Tibial nerve (tissue), 4 donors: ENCODE data around the gene CANX. TPM values are rescaled to one million over a fixed set of nuclear protein-coding genes. Genes with fewer than 3 reads are reported as not detected.
"Not testable (repeated sequence)": the region's sequence is repeated elsewhere in the genome, so short reads cannot be mapped to it uniquely, and the experiment has no call there.

Experiments used
- DNase-seq, 2 donors: peaks; one replicate each; pipeline ENCODE4 v3.0.0-alpha.2; 2019; ENCODE audit warnings: low spot score in 2 of 2
- H3K27ac ChIP-seq, 4 donors: fragments of 200-600 bp; sonication (generic) in 3 of 4; one replicate each; pipeline ENCODE4 v1.5.1; 2017 to 2019; ENCODE audit warnings: mild to moderate bottlenecking in 1 of 4
- H3K27me3 ChIP-seq, 2 donors: fragments of 200-600 bp; sonication (generic) in 1 of 2; one replicate each; pipeline versions ENCODE4 v1.5.1 to v1.6.0; 2017 to 2019
- H3K36me3 ChIP-seq, 3 donors: fragments of 200-600 bp; sonication (generic); one replicate each; pipeline ENCODE4 v1.5.1; 2018 to 2019
- H3K4me1 ChIP-seq, 4 donors: fragments of 200-600 bp; sonication (generic) in 3 of 4; one replicate each; pipeline ENCODE4 v1.5.1; 2017 to 2019
- H3K4me3 ChIP-seq, 4 donors: fragments of 200-600 bp; sonication (generic) in 3 of 4; one replicate each; pipeline ENCODE4 v1.5.1; 2017 to 2019; ENCODE audit warnings: mild to moderate bottlenecking in 1 of 4, moderate library complexity in 1 of 4
- H3K9me3 ChIP-seq, 4 donors: fragments of 200-600 bp; sonication (generic) in 3 of 4; one replicate each; pipeline ENCODE4 v1.5.1; 2017 to 2019
- CTCF ChIP-seq, 5 experiments: fragments of 200-600 bp in 3 of 5; fragments of 450-650 bp in 2 of 5; sonication (generic) in 3 of 5; IDR thresholded peaks; one replicate each; pipeline ENCODE4 v1.5.1; 2016 to 2019; ENCODE audit warnings: antibody characterized with exemption in 5 of 5, mild to moderate bottlenecking in 3 of 5, moderate library complexity in 2 of 5
- EP300 ChIP-seq, 2 donors: sonication (generic); formaldehyde crosslinking; IDR thresholded peaks; one replicate each; pipeline ENCODE4 v1.6.1; 2017; ENCODE audit warnings: antibody characterized with exemption in 2 of 2, mild to moderate bottlenecking in 1 of 2
- POLR2A ChIP-seq, 2 donors: fragments of 450-650 bp; IDR thresholded peaks; one replicate each; pipeline ENCODE4 v1.6.1; 2017; ENCODE audit warnings: antibody characterized with exemption in 2 of 2, mild to moderate bottlenecking in 2 of 2, moderate library complexity in 2 of 2
- WGBS, 2 donors: methylation state at CpG; one replicate each; pipeline ENCODE4 v1.1.5; 2018; 5-methylcytosine and 5-hydroxymethylcytosine counted together
- total RNA-seq, 4 donors: library from RNA; depleted of rRNA; stranded (reverse); fragments of >200 nt; gene quantifications; one replicate each; pipeline ENCODE4 v1.1.0, GENCODE V29; 2016

The CANX gene
- total RNA-seq, 4 donors from 2014 or later: 258 to 315 (median 272) TPM

GRCh38 chr5:179733772-179734126 is 35.0 kb downstream of the CANX start:
- Histone ChIP-seq H3K9me3 (no peaks in the 10 kb centered on the region), H3K27me3 (no peaks in the 10 kb centered on the region), H3K27ac (peak overlapping the region; percentile 92 to 99 (median 95)), H3K4me1 (peaks cover 4 to 62% (median 28%) of the 10 kb centered on the region in 4 donors), H3K4me3 (peak overlapping the region; percentile 59 to 95 (median 82)), H3K36me3 (peaks cover 2 to 21% (median 7%) of the 10 kb centered on the region in 3 donors)
- TF ChIP-seq CTCF (IDR thresholded peaks at IDR 0.05): no peak
- TF ChIP-seq EP300 (IDR thresholded peaks at IDR 0.05): no peak
- TF ChIP-seq POLR2A (IDR thresholded peaks at IDR 0.05): no peak
- DNase-seq: no peak
- WGBS, 2 donors: 0% methylated on average over 2 of the region's 2 CpGs

GRCh38 chr5:179734536-179735164 is 35.9 kb downstream of the CANX start:
- no peaks in the 10 kb centered on the region for H3K9me3 ChIP-seq
- H3K27me3 ChIP-seq: no peaks in the 10 kb centered on the region
- WGBS, 2 donors: 65 to 71% methylated on average over 12 of the region's 12 CpGs
- H3K36me3 ChIP-seq: peaks cover 0 to 12% (median 1%) of the 10 kb centered on the region in 3 donors
- peaks cover 4 to 63% (median 28%) of the 10 kb centered on the region in 4 donors for H3K4me1 ChIP-seq
- no peak for DNase-seq
- H3K27ac ChIP-seq: peak overlapping the region in 2 of 4 donors; percentile 92 to 99
- no peak for TF ChIP-seq POLR2A (IDR thresholded peaks at IDR 0.05)
- TF ChIP-seq EP300 (IDR thresholded peaks at IDR 0.05): no peak
- TF ChIP-seq CTCF (IDR thresholded peaks at IDR 0.05): no peak
- peak overlapping the region in 3 of 4 donors; percentile 59 to 92 (median 72) for H3K4me3 ChIP-seq

- Histone ChIP-seq H3K27ac (no peak overlapping the region), H3K36me3 (peaks cover 0 to 5% (median 0%) of the 10 kb centered on the region in 3 donors), H3K9me3 (no peaks in the 10 kb centered on the region), H3K27me3 (no peaks in the 10 kb centered on the region), H3K4me3 (no peak overlapping the region), H3K4me1 (peaks cover 4 to 59% (median 21%) of the 10 kb centered on the region in 4 donors)
- 91 to 92% methylated on average over 4 of the region's 4 CpGs for WGBS, 2 donors
- DNase-seq: no peak
- TF ChIP-seq CTCF (IDR thresholded peaks at IDR 0.05): no peak
- no peak for TF ChIP-seq POLR2A (IDR thresholded peaks at IDR 0.05)
- TF ChIP-seq EP300 (IDR thresholded peaks at IDR 0.05): no peak
These were observed 40.0 kb downstream of the CANX start for GRCh38 chr5:179738742-179739141.

- H3K27ac ChIP-seq, H3K27me3 ChIP-seq, H3K36me3 ChIP-seq, DNase-seq, H3K9me3 ChIP-seq, H3K4me3 ChIP-seq: not testable (repeated sequence)
- WGBS, 2 donors: 89 to 92% methylated on average over 7 of the region's 7 CpGs
- peaks cover 0 to 13% (median 0%) of the 10 kb centered on the region in 4 donors for H3K4me1 ChIP-seq
These were observed 45.3 kb downstream of the CANX start for GRCh38 chr5:179744106-179744505.

- WGBS, 2 donors: 95 to 99% methylated on average over 2 of the region's 2 CpGs
These were observed 48.1 kb downstream of the CANX start for GRCh38 chr5:179746872-179747271.

More at GRCh38 chr5:179746872-179747271, 48.1 kb downstream of the CANX start:
- Histone ChIP-seq H3K27ac (no peak overlapping the region), H3K27me3 (no peaks in the 10 kb centered on the region), H3K36me3 (peaks cover 0 to 5% (median 0%) of the 10 kb centered on the region in 3 donors), H3K4me1 (peaks cover 0 to 13% (median 2%) of the 10 kb centered on the region in 4 donors), H3K9me3 (no peaks in the 10 kb centered on the region), H3K4me3 (no peak overlapping the region)
- TF ChIP-seq CTCF (IDR thresholded peaks at IDR 0.05) (no peak), POLR2A (IDR thresholded peaks at IDR 0.05) (no peak), EP300 (IDR thresholded peaks at IDR 0.05) (no peak)
- no peak for DNase-seq
